Mesodermal cell (in vitro differentiated cells): ENCODE results near the gene EPS8L2.

Experiments
- H3K27ac ChIP-seq: 2 replicates; pipeline ENCODE4 v1.7.0; 2013; ENCODE audit warnings: mild to moderate bottlenecking, low read depth, low read length, moderate library complexity; ENCODE audit not compliant: severe bottlenecking
- H3K36me3 ChIP-seq: 2 replicates; pipeline ENCODE4 v1.7.1; 2013; ENCODE audit warnings: mild to moderate bottlenecking, low read length, moderate library complexity; ENCODE audit not compliant: control insufficient read depth, insufficient read depth
- H3K4me1 ChIP-seq: one replicate; pipeline ENCODE4 v1.7.1; 2013; ENCODE audit warnings: mild to moderate bottlenecking, low read length; ENCODE audit not compliant: insufficient read depth, control insufficient read depth, poor library complexity, severe bottlenecking
- H3K4me3 ChIP-seq: 2 replicates; pipeline ENCODE4 v1.7.0; 2013; ENCODE audit warnings: low read length, control low read depth, mild to moderate bottlenecking; ENCODE audit not compliant: insufficient read depth, poor library complexity, severe bottlenecking; ENCODE audit errors: extremely low read depth
- H3K9me3 ChIP-seq: 2 replicates; pipeline ENCODE4 v1.7.1; 2013; ENCODE audit warnings: mild to moderate bottlenecking, low read length, moderate library complexity; ENCODE audit not compliant: control insufficient read depth
- WGBS, 2 experiments: methylation state at CpG; one replicate each; pipeline ENCODE4 v1.1.5; 2013; ENCODE audit warnings: missing lambda C conversion rate in 2 of 2; ENCODE audit not compliant: insufficient coverage in 2 of 2; 5-methylcytosine and 5-hydroxymethylcytosine counted together

The EPS8L2 gene

GRCh38 chr11:745428-745827, 39.4 kb downstream of the EPS8L2 start:
- no peaks in the 10 kb centered on the region for H3K4me1 ChIP-seq
- WGBS, 2 experiments: no CpG with 5 or more reads among the region's 1 CpG
- H3K4me3 ChIP-seq: no peak overlapping the region
- no peak overlapping the region for H3K27ac ChIP-seq
- H3K9me3 ChIP-seq: no peaks in the 10 kb centered on the region
- peaks cover 6% of the 10 kb centered on the region for H3K36me3 ChIP-seq

GRCh38 chr11:746289-747157, 40.5 kb downstream of the EPS8L2 start:
- WGBS, 2 experiments: 28 to 33% methylated on average over 39 to 46 of the region's 46 CpGs
- Histone ChIP-seq H3K4me3 (peak overlapping the region; percentile 90), H3K4me1 (no peaks in the 10 kb centered on the region), H3K27ac (peak overlapping the region; percentile 29), H3K9me3 (no peaks in the 10 kb centered on the region), H3K36me3 (peaks cover 6% of the 10 kb centered on the region)

GRCh38 chr11:747158-748006, 41.4 kb downstream of the EPS8L2 start, which contains the start of gene TALDO1:
Gene TALDO1 (plus strand): TSS chr11:747464. CDS start chr11:747482, 18 bp downstream.
- H3K4me3 ChIP-seq: peak within 1 kb of the TSS; percentile 90
- no peaks in the 10 kb centered on the region for H3K4me1 ChIP-seq
- 0 to 1% methylated on average over 95 to 103 of the region's 112 CpGs for WGBS, 2 experiments
- no peaks in the 10 kb centered on the region for H3K9me3 ChIP-seq
- peaks cover 14% of the 10 kb centered on the region for H3K36me3 ChIP-seq
- peak within 1 kb of the TSS; percentile 57 for H3K27ac ChIP-seq

GRCh38 chr11:748007-748359, 42.0 kb downstream of the EPS8L2 start:
- Histone ChIP-seq H3K36me3 (peaks cover 20% of the 10 kb centered on the region), H3K4me1 (no peaks in the 10 kb centered on the region), H3K27ac (peak overlapping the region; percentile 57), H3K9me3 (no peaks in the 10 kb centered on the region), H3K4me3 (peak overlapping the region; percentile 90)
- 5 to 12% methylated on average over 15 to 17 of the region's 18 CpGs for WGBS, 2 experiments

- Histone ChIP-seq H3K27ac (no peak overlapping the region), H3K9me3 (no peaks in the 10 kb centered on the region), H3K4me3 (no peak overlapping the region), H3K4me1 (no peaks in the 10 kb centered on the region), H3K36me3 (peaks cover 21% of the 10 kb centered on the region)
- WGBS, 2 experiments: 94 to 100% methylated on average over 2 of the region's 2 CpGs
These were observed 43.7 kb downstream of the EPS8L2 start for GRCh38 chr11:749731-750130.

- no peak overlapping the region for H3K4me3 ChIP-seq
- no peak overlapping the region for H3K27ac ChIP-seq
- no peaks in the 10 kb centered on the region for H3K9me3 ChIP-seq
- no peaks in the 10 kb centered on the region for H3K4me1 ChIP-seq
- H3K36me3 ChIP-seq: peaks cover 86% of the 10 kb centered on the region
These were observed 54.2 kb downstream of the EPS8L2 start for GRCh38 chr11:760236-760635.

GRCh38 chr11:761526-762108, 55.6 kb downstream of the EPS8L2 start:
- 97 to 98% methylated on average over 5 to 6 of the region's 8 CpGs for WGBS, 2 experiments
- H3K4me3 ChIP-seq: no peak overlapping the region
- H3K9me3 ChIP-seq: no peaks in the 10 kb centered on the region
- no peak overlapping the region for H3K27ac ChIP-seq
- peaks cover 87% of the 10 kb centered on the region for H3K36me3 ChIP-seq
- no peaks in the 10 kb centered on the region for H3K4me1 ChIP-seq

GRCh38 chr11:762421-763072, 56.5 kb downstream of the EPS8L2 start:
- WGBS, 2 experiments: 88 to 94% methylated on average over 8 to 10 of the region's 10 CpGs
- no peak overlapping the region for H3K27ac ChIP-seq
- H3K4me3 ChIP-seq: no peak overlapping the region
- no peaks in the 10 kb centered on the region for H3K4me1 ChIP-seq
- H3K9me3 ChIP-seq: no peaks in the 10 kb centered on the region
- H3K36me3 ChIP-seq: peaks cover 87% of the 10 kb centered on the region

GRCh38 chr11:763073-763463, 57.0 kb downstream of the EPS8L2 start:
- Histone ChIP-seq H3K9me3 (no peaks in the 10 kb centered on the region), H3K36me3 (peaks cover 84% of the 10 kb centered on the region), H3K27ac (no peak overlapping the region), H3K4me3 (no peak overlapping the region), H3K4me1 (no peaks in the 10 kb centered on the region)
- 73 to 92% methylated on average over 8 to 13 of the region's 24 CpGs for WGBS, 2 experiments

GRCh38 chr11:763549-764321, 57.7 kb downstream of the EPS8L2 start:
- Histone ChIP-seq H3K27ac (no peak overlapping the region), H3K36me3 (peaks cover 81% of the 10 kb centered on the region), H3K4me1 (no peaks in the 10 kb centered on the region), H3K4me3 (no peak overlapping the region), H3K9me3 (no peaks in the 10 kb centered on the region)
- WGBS, 2 experiments: 98% methylated on average over 17 to 20 of the region's 22 CpGs
